GM23338 (cell line): ENCODE results near the gene CCR7. TPM values are rescaled to one million over a fixed set of nuclear protein-coding genes. Genes with fewer than 3 reads are reported as not detected.

ENCODE experiments used
- ATAC-seq: fragments of 200-7000 bp; cut with Tn5 transposase; 3 replicates; pipeline ENCODE4 v1.9.1; 2020
- DNase-seq: peaks from one replicate; pipeline ENCODE4 v3.0.0-alpha.2; 2015; ENCODE audit warnings: low spot score
- H2AFZ ChIP-seq: fragments of 200-600 bp; sonication (generic); 2 replicates; pipeline ENCODE4 v1.8.0; 2016; ENCODE audit warnings: antibody characterized with exemption, mild to moderate bottlenecking, moderate library complexity
- H3F3A ChIP-seq: fragments of 200-600 bp; sonication (generic); replicated peaks from 2 replicates; pipeline ENCODE4 v1.8.0; 2017; ENCODE audit warnings: antibody characterized with exemption, mixed run types, low read depth
- H3K27ac ChIP-seq: fragments of 200-600 bp; sonication (generic); 2 replicates; pipeline ENCODE4 v1.6.1; 2016; ENCODE audit warnings: low read depth
- H3K27me3 ChIP-seq: fragments of 200-600 bp; sonication (generic); 2 replicates; pipeline ENCODE4 v1.8.0; 2016; ENCODE audit warnings: mild to moderate bottlenecking, mixed run types, moderate library complexity; ENCODE audit not compliant: insufficient read depth
- H3K36me3 ChIP-seq: fragments of 200-600 bp; sonication (generic); 2 replicates; pipeline ENCODE4 v1.8.0; 2016; ENCODE audit warnings: mild to moderate bottlenecking; ENCODE audit not compliant: insufficient read depth
- H3K4me1 ChIP-seq: fragments of 200-600 bp; sonication (generic); 2 replicates; pipeline ENCODE4 v1.8.0; 2016; ENCODE audit warnings: mild to moderate bottlenecking, moderate library complexity; ENCODE audit not compliant: insufficient read depth
- H3K4me2 ChIP-seq: fragments of 200-600 bp; sonication (generic); 2 replicates; pipeline ENCODE4 v1.7.1; 2017; ENCODE audit warnings: mixed run types
- H3K4me3 ChIP-seq: fragments of 200-600 bp; sonication (generic); 2 replicates; pipeline ENCODE4 v1.6.1; 2016; ENCODE audit warnings: mixed run types
- H3K79me2 ChIP-seq: fragments of 200-600 bp; sonication (generic); replicated peaks from 2 replicates; pipeline ENCODE4 v1.8.0; 2017; ENCODE audit warnings: mild to moderate bottlenecking; ENCODE audit not compliant: insufficient read depth
- H3K9me2 ChIP-seq: fragments of 200-600 bp; sonication (generic); 2 replicates; pipeline ENCODE4 v1.8.0; 2017; ENCODE audit not compliant: insufficient read depth
- H4K20me1 ChIP-seq: fragments of 200-600 bp; sonication (generic); replicated peaks from 2 replicates; pipeline ENCODE4 v1.8.0; 2017; ENCODE audit warnings: mild to moderate bottlenecking; ENCODE audit not compliant: insufficient read depth
- H3K27ac Mint-ChIP-seq: 2 replicates; pipeline ENCODE4 v1.8.0; 2020; ENCODE audit warnings: inconsistent platforms, mild to moderate bottlenecking, moderate library complexity, mixed read lengths
- H3K27me3 Mint-ChIP-seq: 3 replicates; pipeline ENCODE4 v1.8.0; 2022; ENCODE audit warnings: low read depth, mild to moderate bottlenecking, moderate library complexity, mixed read lengths, inconsistent platforms; ENCODE audit not compliant: insufficient read depth, poor library complexity
- H3K36me3 Mint-ChIP-seq: 3 replicates; pipeline ENCODE4 v1.8.0; 2021; ENCODE audit warnings: low read depth, mild to moderate bottlenecking, inconsistent platforms, moderate library complexity, mixed read lengths
- H3K4me1 Mint-ChIP-seq: 3 replicates; pipeline ENCODE4 v1.8.0; 2020; ENCODE audit warnings: mild to moderate bottlenecking, inconsistent platforms, mixed read lengths
- H3K4me3 Mint-ChIP-seq: 3 replicates; pipeline ENCODE4 v1.8.0; 2021; ENCODE audit warnings: moderate library complexity, mild to moderate bottlenecking, inconsistent platforms, mixed read lengths
- H3K9me3 Mint-ChIP-seq: 3 replicates; pipeline ENCODE4 v1.8.0; 2020; ENCODE audit warnings: moderate library complexity, mild to moderate bottlenecking, inconsistent platforms, mixed read lengths
- CREB1 ChIP-seq: fragments of 250-450 bp; sonication (Bioruptor Pico); IDR thresholded peaks from 2 replicates; pipeline ENCODE4 v1.5.0; 2020; ENCODE audit warnings: low read depth, mild to moderate bottlenecking, moderate library complexity
- ETS1 ChIP-seq: IDR thresholded peaks from 2 replicates; pipeline ENCODE4 v1.6.1; 2016; ENCODE audit warnings: antibody characterized with exemption
- EZH2 ChIP-seq: fragments of 200-600 bp; sonication (generic); IDR thresholded peaks from one replicate; pipeline ENCODE4 v1.8.0; 2017; ENCODE audit warnings: antibody characterized with exemption, mild to moderate bottlenecking, low read depth; ENCODE audit not compliant: unreplicated experiment
- EZH2phosphoT487 ChIP-seq: fragments of 200-600 bp; sonication (generic); IDR thresholded peaks from one replicate; pipeline ENCODE4 v1.8.1; 2018; ENCODE audit warnings: antibody characterized with exemption; ENCODE audit not compliant: unreplicated experiment
- JUNB ChIP-seq: IDR thresholded peaks from one replicate; pipeline ENCODE4 v1.6.1; 2016; ENCODE audit warnings: antibody characterized with exemption; ENCODE audit not compliant: unreplicated experiment
- NANOG ChIP-seq: IDR thresholded peaks from 2 replicates; pipeline ENCODE4 v1.6.1; 2016; ENCODE audit warnings: antibody characterized with exemption, borderline replicate concordance
- POLR2AphosphoS5 ChIP-seq: IDR thresholded peaks from 2 replicates; pipeline ENCODE4 v1.6.1; 2016; ENCODE audit warnings: antibody characterized with exemption, low read depth
- REST ChIP-seq: IDR thresholded peaks from one replicate; pipeline ENCODE4 v1.6.1; 2018; ENCODE audit warnings: antibody characterized with exemption; ENCODE audit not compliant: unreplicated experiment
- STAT1 ChIP-seq: IDR thresholded peaks from one replicate; pipeline ENCODE4 v1.6.1; 2016; ENCODE audit warnings: antibody characterized with exemption; ENCODE audit not compliant: unreplicated experiment
- ZNF114 ChIP-seq: fragments of 250-450 bp; sonication (Bioruptor Pico); IDR thresholded peaks from 2 replicates; pipeline ENCODE4 v1.5.0; 2020; ENCODE audit warnings: mild to moderate bottlenecking, moderate library complexity
- ZNF331 ChIP-seq: fragments of 250-450 bp; sonication (Bioruptor Pico); IDR thresholded peaks from 2 replicates; pipeline ENCODE4 v1.5.0; 2020; ENCODE audit warnings: low read depth, mild to moderate bottlenecking, moderate library complexity
- ZNF462 ChIP-seq: fragments of 250-450 bp; sonication (Bioruptor Pico); IDR thresholded peaks from 2 replicates; pipeline ENCODE4 v1.5.0; 2020; ENCODE audit warnings: mild to moderate bottlenecking, moderate library complexity
- polyA plus RNA-seq: library from polyadenylated mRNA; unstranded; fragments of >200 nt; fragmentation: Nextera tagmentation; extraction: Ambion mirVana; gene quantifications from 2 replicates; pipeline ENCODE4 v1.2.1, GENCODE V29; 2016
- total RNA-seq: library from RNA; depleted of rRNA; stranded (reverse); fragments of >200 nt; shearing (Covaris generic); gene quantifications from 2 replicates; pipeline ENCODE4 v1.2.3, GENCODE V29; 2014
- TF ChIP-seq, protein P1 (sequence below), 2 experiments: fragments of 200-600 bp in 1 of 2; sonication (generic) in 1 of 2; conservative IDR thresholded peaks; 2 replicates each; pipeline versions ENCODE4 v1.5.1 to v1.6.1; 2016 to 2017; ENCODE audit warnings: antibody characterized with exemption in 2 of 2, low read depth in 2 of 2, mild to moderate bottlenecking in 2 of 2, moderate library complexity in 1 of 2

CCR7 gene
- total and polyA plus RNA-seq, 2 experiments from 2014 or later = 0.37 to 0.59 TPM

- no peaks in the 10 kb centered on the region for H3K27me3 ChIP-seq
- H3K36me3 ChIP-seq = peaks cover 7% of the 10 kb centered on the region; the same call in 1 of the 2 replicates
- no peak overlapping the region for H3K27ac ChIP-seq
- H3F3A ChIP-seq = no peaks in the 10 kb centered on the region
- Mint-ChIP-seq H3K27me3 (peaks cover 9% of the 10 kb centered on the region), H3K4me1 (peaks cover 24% of the 10 kb centered on the region), H3K9me3 (peaks cover 11% of the 10 kb centered on the region), H3K4me3 (no peak overlapping the region), H3K27ac (no peak overlapping the region), H3K36me3 (peaks cover 4% of the 10 kb centered on the region; the same call in 2 of the 3 replicates)
- H3K4me2 ChIP-seq = no peak overlapping the region
- no peak overlapping the region for H3K4me3 ChIP-seq
- no peak for ATAC-seq
- H3K79me2 ChIP-seq = no peaks in the 10 kb centered on the region
- H3K4me1 ChIP-seq = peaks cover 7% of the 10 kb centered on the region
- TF ChIP-seq JUNB = no peak
- TF ChIP-seq EZH2 = no peak
- TF ChIP-seq STAT1 = no peak
- no peak for TF ChIP-seq ZNF331
- TF ChIP-seq NANOG = no peak
- no peak for TF ChIP-seq ETS1
- no peak for TF ChIP-seq ZNF114
- TF ChIP-seq, protein P1, sequence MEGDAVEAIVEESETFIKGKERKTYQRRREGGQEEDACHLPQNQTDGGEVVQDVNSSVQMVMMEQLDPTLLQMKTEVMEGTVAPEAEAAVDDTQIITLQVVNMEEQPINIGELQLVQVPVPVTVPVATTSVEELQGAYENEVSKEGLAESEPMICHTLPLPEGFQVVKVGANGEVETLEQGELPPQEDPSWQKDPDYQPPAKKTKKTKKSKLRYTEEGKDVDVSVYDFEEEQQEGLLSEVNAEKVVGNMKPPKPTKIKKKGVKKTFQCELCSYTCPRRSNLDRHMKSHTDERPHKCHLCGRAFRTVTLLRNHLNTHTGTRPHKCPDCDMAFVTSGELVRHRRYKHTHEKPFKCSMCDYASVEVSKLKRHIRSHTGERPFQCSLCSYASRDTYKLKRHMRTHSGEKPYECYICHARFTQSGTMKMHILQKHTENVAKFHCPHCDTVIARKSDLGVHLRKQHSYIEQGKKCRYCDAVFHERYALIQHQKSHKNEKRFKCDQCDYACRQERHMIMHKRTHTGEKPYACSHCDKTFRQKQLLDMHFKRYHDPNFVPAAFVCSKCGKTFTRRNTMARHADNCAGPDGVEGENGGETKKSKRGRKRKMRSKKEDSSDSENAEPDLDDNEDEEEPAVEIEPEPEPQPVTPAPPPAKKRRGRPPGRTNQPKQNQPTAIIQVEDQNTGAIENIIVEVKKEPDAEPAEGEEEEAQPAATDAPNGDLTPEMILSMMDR (conservative IDR thresholded peaks at IDR 0.05; ENCODE audit: low read depth in 2 of 2) = no peak
- no peak for TF ChIP-seq EZH2phosphoT487
- TF ChIP-seq POLR2AphosphoS5 = no peak
- TF ChIP-seq ZNF462 (CRISPR knock-in tag) = no peak
- TF ChIP-seq REST = no peak
- no peak for TF ChIP-seq CREB1
- no peak overlapping the region for H2AFZ ChIP-seq
- no peak for DNase-seq
- H3K9me2 ChIP-seq = peaks cover 8% of the 10 kb centered on the region; the same call in 1 of the 2 replicates
- H4K20me1 ChIP-seq = no peaks in the 10 kb centered on the region
Observed at GRCh38 chr17:40565769-40566409, 617 bp upstream of the CCR7 start.
